Stimulated activated CD4-positive, alpha-beta T cell treated with anti-CD3 and anti-CD28 coated beads, TNF-alpha, amount 100 ng/mL, for 48 hours (primary cell): ENCODE measurements around the gene NKAIN2.
"Not testable (repeated sequence)": the region's sequence is repeated elsewhere in the genome, so short reads cannot be mapped to it uniquely, and the experiment has no call there.

Source experiments
- DNase-seq, 3 donors: peaks; one replicate each; pipeline ENCODE4 v3.0.0-alpha.2; 2020; ENCODE audit warnings: low read depth in 3 of 3

NKAIN2 gene

DNA sequence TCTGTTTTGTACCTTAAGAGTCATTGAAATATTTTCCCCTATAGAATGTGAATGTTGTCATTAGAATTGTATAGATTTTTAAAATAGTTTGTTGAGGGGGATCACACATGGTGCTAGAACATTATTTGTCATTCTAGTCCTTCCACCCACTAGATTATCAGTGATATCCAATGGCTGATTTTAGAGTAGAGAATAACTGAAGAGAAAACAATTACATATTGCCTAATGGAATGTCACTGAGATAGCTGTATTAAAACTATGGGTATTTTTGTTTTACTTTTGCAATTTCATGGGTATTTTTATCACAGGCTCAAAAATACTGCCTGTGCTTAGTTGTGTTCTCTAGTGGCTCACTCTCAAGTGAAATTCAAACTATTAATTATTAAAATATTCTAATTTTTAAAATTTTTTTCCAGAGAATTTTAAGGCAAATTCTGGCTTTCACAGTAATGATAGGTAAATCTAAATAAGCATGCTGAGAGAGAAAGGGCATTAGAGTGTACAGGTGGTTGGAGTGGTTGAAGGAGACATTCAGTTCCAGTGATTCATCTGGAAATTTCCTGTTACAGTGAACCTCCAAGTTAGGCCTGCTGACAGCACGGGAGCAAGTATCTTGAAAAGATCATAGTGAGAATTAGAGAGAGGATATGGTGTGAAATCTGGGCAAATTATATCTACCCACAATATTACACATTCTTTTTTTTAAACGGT, 399.6 kb downstream of the NKAIN2 start:
- DNase-seq: no peak

DNA sequence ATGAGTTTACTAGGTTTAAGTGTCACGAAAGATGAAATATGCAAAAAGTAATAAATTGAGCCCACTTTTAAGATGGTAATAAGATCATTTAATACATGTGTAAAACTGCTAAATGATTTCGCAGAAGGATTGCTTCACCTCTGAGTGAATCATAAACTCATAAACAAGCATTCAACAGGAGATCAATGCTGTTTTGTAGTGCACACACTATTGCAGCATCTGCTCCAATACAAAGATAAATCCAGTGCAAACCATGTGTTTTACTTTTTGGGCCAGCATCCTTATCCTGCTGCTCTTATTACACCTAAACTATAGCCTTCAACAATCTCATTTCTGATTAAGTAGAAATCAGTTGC, 400.1 kb downstream of the NKAIN2 start:
- DNase-seq: no peak

DNA sequence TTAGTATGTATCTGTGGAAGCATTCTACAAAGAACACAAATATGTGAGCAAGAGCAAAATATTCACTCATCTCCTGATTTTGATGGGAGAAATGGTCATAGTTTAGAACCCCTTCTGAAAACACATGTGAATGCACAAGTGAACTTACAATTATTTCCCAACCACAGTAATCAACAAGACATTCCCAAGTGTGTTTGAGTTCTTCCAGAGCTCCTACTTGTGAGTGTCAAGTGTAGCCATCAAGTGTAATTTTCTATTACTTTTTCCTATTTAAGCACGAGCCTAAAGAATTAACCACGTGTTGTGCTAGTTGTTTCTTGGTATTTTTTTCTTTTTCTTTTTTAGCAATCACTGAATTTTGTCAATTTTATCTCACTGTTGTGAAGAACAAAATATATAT, 402.3 kb downstream of the NKAIN2 start:
- DNase-seq: no peak

DNA sequence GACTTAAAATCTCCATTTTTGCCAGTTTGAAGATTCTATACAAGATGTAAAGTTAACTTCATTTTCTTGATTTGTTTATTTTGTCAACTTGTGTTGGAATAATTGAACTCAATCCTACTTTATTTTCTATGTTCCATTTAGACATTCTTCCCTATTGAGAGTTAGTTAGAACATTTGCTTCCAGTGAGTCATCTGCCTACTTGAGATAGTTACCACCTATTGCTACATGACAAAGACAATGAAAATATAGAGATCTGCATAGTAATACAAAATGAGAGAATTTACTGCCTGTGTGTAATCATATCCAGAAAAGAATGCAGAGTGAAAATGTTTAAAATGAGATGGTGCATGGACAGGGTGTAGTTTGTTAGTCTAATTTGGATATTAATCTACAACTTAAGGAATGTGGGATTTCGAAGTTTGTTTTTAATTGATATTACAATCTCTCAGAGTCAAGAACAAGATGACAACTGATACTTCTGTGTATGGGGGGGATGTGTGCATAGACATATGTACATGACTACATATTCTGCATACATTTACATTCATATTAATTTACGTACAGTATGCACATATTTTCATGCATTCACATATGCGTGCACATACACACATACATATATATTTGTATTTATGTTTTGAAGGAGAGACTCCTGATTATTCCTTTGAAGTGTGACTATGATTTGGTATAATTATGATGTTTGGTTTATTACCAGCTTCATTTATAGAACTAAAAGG, 420.1 kb downstream of the NKAIN2 start:
- no peak for DNase-seq

DNA sequence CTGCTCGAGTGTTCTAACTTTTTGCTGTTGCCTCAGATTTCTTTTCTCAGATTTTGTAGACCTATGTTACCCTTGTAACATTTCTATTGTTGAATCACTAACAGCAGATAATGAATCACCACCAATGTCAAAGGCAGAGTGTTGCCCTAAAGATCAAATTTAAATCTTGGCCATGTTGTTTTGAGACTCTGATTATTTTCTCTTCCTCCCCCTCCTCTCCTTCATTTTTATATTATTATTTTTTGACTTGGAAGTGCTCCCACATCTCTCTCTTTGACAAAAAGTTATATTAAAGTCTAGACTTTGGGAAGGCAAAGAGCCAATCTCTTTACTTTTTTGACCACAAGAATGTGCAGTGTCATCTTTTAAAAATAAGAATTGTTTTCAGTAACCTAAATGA, 422.7 kb downstream of the NKAIN2 start:
- DNase-seq: no peak

DNA sequence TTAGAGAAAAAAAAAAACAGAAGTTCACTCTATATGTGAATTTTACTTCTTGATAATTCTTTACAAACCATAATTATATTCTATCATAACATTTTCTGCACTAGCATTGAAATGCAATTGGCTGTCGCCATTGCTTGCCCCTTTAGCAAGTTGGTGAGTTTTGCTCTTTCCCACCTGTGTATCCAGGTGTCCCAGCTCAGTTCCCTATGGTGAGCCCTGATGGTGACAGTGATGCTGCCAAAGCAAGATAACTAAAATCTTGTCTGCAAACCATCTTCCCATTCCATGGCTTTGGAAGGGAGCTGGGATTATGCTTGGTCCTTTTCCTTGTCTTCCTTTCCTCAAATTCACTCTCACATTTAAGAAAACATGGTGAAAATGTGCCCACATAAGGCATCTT, 429.6 kb downstream of the NKAIN2 start:
- no peak for DNase-seq

DNA sequence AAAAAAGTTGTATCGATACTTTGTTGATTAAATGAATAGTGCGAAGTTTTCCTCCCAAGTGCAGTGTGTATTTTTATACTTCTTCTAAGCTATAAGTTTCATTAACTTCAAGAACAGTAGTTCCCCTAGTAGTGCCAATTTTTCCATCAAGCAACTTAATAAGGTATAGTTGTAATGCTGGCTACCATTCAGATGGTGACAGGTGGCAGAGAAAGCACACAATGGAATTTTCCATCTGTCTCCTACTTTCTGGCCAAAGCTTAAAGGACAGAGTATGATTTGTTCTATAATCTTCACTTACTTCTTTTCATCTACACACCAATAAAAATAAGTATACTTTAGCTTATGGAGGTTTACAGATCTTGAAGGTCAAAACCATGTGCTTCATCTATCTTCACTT, 431.1 kb downstream of the NKAIN2 start:
- no peak for DNase-seq

DNA sequence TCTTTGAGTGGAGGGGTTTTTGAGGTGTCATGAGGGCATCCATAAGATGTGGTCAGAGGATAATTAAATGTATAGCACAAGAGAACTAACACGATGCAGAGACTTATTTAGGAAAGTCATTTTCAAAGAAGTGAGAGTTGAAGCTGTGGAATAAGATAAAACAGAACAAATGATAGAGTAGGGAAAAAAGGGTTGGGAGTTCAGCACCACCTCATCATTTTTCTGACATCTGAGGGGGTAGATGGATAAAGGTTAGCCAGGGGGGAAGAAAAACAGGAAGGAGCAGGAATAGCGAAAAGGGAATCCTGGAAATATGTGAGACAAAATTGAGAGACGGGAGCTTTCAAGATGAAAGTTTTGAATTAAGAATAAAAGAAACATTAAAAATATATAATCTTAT, 434.2 kb downstream of the NKAIN2 start:
- no peak for DNase-seq

DNA sequence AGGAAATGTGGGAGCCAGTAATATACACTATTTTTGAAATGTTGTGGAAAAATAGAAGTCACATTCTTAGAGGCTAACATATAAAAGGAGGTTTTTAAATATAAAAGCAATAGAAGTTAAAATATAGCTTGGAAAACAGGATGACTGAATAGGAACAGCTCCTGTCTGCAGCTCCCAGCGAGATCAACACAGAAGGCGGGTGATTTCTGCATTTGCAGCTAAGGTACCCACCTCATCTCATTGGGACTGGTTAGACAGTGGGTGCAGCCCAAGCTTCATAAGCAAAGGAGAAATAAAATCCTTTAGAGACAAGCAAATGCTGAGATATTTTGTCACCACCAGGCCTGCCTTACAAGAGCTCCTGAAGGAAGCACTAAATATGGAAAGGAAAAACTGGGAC, 434.7 kb downstream of the NKAIN2 start:
- DNase-seq: not testable (repeated sequence)

DNA sequence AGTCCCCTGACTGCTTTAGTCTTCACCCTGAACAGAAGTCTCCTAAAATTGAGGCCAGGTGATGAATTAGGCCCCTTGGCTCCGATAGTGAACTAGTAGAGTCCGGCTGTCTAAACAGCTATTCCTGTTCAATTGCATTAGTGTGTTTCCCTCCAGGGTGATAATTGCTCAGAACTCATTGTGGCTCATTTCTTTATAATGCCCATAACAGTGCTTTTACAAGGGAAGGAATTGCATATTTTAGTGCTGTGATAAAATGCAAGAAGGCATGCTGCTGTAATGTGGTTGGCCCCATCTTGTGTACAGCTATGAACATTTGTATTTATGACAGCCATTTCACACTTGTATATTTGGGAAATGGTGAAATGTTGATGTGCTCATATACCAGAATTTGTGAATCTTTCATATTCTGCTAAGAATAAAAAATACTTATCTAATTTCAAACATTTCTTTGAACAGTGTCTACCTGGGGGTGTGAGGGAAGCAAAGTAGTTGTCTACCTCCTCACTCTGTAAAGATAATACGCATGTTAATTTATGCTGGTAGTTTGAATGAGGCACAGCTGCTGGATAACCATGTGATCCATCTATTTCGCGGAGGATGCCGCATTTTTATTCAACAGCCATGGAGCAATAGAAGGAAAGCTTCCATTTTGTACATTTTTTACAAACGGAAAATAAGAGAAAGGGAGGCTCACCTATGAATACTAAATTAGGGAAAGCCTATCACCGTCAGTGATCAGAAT, 451.4 kb downstream of the NKAIN2 start:
- no peak for DNase-seq

DNA sequence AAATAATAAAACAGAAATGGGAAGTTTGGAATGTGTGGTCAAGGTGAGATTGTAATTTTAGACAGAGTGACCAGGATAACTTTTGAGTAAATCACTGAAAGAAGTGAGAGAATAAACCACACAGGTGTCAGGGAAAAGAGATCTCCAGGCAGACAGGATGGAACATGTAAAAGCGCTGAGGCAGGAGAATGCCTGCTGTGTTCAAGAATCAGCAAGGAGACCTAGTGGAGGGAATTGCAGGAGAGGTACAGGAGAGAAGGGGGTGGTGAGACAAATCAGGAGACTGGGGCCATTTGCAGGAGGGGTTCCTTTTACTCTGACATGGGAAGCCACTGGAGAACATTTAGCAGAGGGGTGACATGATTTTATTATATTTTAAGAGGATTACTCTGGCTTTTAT, 456.7 kb downstream of the NKAIN2 start:
- no peak for DNase-seq

DNA sequence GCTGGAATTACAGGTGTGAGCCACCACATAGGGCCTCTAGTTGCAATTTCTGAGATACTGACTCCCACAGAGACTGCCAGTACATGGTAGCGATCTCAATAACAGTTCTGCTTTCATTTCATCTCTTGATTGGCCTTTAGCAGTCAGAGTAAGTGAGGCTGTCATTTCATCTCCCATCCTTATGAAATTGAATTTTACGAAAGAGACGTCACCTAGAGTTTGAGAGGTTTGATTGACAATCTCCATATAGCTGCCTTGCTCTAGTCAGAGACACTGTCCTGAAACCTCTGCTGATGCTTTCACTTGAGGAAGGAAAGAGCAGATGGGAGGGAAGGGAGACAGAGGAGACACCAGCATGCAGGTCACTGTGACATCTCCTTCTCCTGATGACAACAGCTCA, 466.1 kb downstream of the NKAIN2 start:
- DNase-seq: no peak

DNA sequence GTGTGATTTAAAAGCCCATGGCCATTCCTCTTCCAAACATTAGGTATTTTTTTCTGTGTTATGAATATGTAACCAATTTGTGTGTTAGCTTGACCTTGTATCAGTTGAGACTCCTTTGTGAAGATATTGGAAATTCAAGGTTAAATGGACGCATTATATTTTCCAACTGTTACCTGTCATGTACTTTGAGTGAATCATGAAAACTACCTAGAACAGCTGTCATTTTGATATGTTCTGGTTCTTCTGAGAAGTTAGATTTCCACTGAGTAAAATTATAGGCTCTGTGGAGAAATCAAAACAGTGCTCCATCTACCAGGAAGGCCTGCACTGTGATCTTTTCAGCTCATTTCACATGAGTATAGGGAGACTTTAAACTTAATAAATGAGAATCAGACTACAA, 470.0 kb downstream of the NKAIN2 start:
- no peak for DNase-seq

DNA sequence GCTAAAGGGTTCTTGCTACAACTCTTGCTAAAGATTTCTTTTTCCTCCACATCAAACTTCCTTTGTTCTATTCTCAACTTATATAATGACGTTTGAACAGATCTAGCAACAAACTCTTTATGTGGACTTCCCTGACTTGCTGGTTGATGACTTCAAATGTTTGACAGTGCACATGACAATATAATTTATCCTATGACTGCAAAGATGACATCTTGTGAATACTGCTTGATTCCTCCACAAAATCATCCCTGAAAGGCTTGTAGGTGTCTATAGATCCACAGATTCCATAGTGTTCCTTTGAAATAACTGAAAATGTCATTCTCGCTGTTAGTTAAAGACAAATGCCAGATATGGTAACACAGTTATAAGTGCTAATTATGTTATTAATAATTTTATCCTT, 478.9 kb downstream of the NKAIN2 start:
- DNase-seq: no peak

DNA sequence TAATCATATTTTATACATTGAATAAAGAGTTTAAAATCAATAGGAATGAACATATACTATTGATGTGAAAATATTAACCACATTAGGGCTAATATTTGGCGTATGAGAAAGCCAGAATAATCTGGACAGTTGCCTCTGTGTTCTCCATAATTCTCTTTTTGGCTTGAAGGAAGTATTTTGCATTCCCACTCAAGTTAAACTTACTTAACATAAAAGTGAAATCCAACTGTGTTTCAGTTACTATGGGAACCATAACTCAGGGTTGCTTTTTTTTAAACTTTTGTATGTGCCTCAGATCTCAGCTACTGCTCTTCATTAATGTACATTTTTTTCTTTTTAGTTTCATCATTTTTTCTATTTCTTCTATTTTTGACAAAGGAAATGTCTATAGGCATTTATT, 479.8 kb downstream of the NKAIN2 start:
- no peak for DNase-seq

DNA sequence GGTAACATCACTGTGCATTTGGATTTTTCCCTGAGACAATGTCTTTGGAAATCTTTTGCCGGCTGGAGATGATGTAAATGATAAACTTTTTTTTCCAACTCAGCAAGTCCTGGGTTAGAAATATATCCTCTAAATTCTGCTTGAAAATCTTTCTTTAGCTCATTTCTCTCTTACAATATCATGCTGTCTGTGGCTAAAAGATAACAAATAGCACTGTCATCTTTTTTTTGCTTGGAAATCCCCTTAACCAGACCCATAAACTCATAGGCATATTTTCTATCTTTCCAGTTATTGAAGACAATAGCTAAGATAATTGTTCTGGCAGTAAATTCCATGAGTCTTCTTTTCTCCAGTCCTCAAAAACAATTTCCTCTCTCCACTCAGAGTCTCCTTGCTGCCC, 481.5 kb downstream of the NKAIN2 start:
- DNase-seq: no peak

DNA sequence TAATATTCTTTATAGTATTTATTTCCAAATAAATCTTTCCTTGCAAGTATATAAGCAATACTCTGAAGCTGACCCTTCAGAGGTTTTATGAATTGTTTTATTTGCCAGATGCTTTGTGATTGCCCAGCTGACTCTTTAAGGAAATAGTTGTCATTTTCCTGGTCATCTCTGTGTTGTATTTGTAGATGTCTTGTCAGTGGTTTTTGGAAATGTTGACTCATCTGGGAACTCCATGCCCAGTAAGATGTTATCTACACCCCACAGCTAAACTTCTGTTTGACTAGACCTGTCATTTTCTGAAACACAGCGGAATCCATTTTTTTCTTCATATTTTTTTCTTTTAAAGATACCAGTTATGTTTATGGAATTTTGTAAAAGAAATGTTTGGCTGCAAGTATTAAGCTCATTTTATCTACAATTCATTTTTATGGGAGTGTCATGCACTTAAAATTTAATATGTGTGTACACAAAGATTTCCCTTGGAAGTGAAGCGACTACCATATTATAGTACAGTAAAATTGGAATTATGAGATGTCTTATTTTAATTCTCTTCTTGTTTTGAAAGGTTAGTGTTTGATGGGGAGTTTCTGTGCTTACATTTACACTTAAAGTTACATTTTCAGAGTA, 491.0 kb downstream of the NKAIN2 start:
- DNase-seq: no peak

DNA sequence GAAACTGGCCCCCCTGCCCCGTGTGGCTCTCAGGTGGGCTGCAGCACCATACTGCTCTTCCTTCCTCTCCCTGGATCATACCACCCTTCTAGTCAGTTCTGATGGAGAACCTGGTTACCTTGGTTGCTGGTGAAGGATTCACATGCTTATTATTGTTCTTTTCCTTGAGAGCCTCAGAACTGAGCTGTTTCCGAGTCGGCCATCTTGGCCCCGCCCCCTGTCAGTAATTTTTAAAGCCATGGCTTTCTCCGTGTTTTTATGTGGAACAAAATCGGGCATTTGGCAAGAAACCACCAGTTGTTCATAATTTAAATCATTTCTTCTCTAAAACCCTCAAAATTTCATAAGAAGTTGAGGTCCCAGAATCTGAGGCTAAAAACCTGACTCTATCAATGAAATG, 493.8 kb downstream of the NKAIN2 start:
- no peak for DNase-seq

DNA sequence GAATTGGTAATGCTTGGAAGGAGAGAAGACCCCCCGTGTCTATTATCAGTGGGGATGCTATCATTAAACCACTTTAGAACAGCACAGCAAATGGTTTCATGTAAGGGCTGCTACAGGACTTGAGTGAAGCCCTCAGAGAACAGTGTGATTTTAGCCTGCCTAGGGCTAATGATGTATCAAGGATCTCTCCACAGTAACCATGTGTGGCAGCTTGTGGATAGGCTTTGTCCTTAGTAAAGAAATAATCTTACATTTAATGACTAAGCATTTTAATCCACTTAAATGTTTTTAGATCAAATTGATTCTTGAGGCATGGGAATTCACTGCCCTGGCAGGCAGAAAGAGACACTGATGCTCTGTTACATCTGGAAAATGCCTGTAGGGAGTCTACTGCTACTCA, 495.1 kb downstream of the NKAIN2 start:
- no peak for DNase-seq

DNA sequence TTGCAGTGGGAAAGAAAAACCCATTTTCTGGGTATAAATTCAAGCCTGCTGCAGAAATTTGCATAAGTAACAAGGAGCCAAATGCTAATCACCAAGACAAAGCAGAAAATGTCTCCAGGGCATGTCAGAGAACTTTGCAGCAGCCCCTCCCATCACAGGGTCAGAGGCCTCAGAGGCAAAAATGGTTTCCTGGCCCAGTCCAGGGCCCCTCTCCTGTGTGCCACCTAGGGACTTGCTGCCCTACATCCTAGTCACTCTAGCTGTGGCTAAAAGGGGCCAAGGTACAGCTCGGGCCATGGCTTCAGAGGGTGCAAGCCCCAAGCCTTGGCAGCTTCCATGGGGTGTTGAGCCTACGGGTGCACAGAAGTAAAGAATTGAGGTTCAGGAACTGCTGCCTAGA, 497.2 kb downstream of the NKAIN2 start:
- DNase-seq: not testable (repeated sequence)

DNA sequence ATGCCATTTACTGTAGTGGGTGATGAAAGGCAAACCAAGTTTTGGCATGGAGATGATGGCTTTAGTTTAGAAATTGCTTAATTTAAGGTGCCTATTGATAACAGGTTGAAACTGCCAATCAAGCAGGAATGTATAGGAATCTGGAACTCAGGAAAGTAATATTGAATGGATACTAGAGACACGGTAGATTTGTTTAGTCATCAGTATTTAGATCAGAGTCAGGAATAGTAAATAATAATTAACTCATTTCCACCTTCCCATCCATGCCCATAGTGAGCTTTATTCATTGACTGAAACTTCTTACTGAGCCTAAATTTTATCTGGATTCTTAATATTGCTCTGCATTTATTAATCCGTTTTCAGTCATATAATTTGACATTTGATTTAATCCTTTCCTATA, 500.3 kb downstream of the NKAIN2 start:
- DNase-seq: no peak

DNA sequence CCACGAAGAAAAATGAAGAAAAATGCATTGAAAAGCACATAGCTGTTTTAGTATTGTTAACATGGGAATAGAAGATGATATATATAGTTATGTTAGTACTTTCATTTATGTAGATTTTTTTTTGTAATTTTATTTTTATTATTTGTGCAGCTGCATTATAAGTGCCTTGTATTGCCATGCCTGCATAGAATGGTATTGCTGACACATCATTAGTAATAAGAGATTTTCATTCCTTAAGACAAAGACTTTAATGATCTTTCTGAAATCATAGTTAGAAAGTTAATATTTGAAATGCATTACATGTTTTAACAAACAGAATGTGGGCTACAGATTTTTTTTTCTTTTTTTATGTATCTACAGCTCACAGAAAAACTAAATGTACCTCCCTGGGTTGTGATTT, 506.5 kb downstream of the NKAIN2 start:
- no peak for DNase-seq

DNA sequence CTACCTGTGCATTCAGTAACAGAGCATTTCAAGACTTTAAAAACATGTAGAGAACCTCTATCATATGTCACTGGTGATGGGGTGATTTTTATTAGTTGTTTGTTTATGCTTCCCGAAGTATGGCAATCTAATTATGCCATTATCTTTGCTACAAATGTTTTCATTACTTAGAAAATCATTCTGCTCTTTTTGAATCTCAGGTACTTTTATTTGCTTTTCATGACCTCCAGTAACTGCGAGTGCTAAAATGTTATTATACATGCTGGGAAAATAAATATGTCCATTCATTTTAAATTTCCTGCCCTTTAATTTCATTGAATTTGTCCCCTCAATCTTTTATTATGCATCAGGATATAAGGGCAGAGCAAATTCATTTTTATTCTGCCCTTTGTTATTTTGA, 515.7 kb downstream of the NKAIN2 start:
- no peak for DNase-seq
